GM10847 (cell line): ENCODE results near the gene COL6A3.

Source experiments
- POLR2A ChIP-seq: IDR thresholded peaks from 2 replicates; pipeline ENCODE4 v1.6.1; 2011; ENCODE audit not compliant: insufficient read length; ENCODE audit errors: extremely low read depth

Gene COL6A3

GRCh38 chr2:237309011-237309410, 105.0 kb downstream of the COL6A3 start:
- TF ChIP-seq POLR2A, result no peak

- no peak for TF ChIP-seq POLR2A
Observed at GRCh38 chr2:237307474-237307873, 106.5 kb downstream of the COL6A3 start.

GRCh38 chr2:237306787-237307170, 107.2 kb downstream of the COL6A3 start:
- TF ChIP-seq POLR2A, result no peak

GRCh38 chr2:237306083-237306786, 107.7 kb downstream of the COL6A3 start:
- TF ChIP-seq POLR2A, result no peak

GRCh38 chr2:237305579-237305978, 108.4 kb downstream of the COL6A3 start:
- no peak for TF ChIP-seq POLR2A

GRCh38 chr2:237304763-237305514, 109.0 kb downstream of the COL6A3 start:
- no peak for TF ChIP-seq POLR2A

GRCh38 chr2:237301595-237301994, 112.4 kb downstream of the COL6A3 start:
- TF ChIP-seq POLR2A, result no peak

GRCh38 chr2:237300739-237301138, 113.2 kb downstream of the COL6A3 start:
- no peak for TF ChIP-seq POLR2A

- no peak for TF ChIP-seq POLR2A
Observed at GRCh38 chr2:237299906-237300305, 114.1 kb downstream of the COL6A3 start.

GRCh38 chr2:237298151-237299118, 115.5 kb downstream of the COL6A3 start:
- no peak for TF ChIP-seq POLR2A

- TF ChIP-seq POLR2A, result no peak
Observed at GRCh38 chr2:237297421-237298150, 116.4 kb downstream of the COL6A3 start.

GRCh38 chr2:237296756-237297155, 117.2 kb downstream of the COL6A3 start:
- TF ChIP-seq POLR2A, result no peak

- no peak for TF ChIP-seq POLR2A
Observed at GRCh38 chr2:237295889-237296480, 118.0 kb downstream of the COL6A3 start.

- TF ChIP-seq POLR2A, result no peak
Observed at GRCh38 chr2:237294460-237294859, 119.5 kb downstream of the COL6A3 start.

GRCh38 chr2:237293978-237294377, 120.0 kb downstream of the COL6A3 start:
- no peak for TF ChIP-seq POLR2A
